ENCODE data around the gene ASTN2.

Gene ASTN2

DNA sequence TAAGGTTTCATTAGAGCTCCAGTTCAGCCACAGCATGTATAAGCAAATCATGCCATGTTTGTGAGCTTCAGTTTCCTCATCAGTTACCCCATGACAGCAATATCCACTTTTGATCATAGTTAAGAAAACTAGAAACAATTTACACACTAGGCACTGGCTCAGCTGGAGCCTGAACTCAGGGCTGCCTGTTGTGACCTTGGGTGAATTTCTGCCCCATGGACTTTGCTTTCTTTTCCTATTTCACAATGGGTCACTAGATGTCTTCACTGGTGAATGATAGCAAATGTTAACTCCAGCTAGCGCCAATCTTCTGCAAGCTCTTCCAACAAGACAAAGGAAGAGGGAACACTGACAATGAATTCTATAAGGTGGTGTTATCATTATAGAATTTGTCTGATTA is 961.1 kb downstream of the ASTN2 start:
- DNase-seq (ENCODE audit: low read depth) = no peak
- TF ChIP-seq, protein P1, sequence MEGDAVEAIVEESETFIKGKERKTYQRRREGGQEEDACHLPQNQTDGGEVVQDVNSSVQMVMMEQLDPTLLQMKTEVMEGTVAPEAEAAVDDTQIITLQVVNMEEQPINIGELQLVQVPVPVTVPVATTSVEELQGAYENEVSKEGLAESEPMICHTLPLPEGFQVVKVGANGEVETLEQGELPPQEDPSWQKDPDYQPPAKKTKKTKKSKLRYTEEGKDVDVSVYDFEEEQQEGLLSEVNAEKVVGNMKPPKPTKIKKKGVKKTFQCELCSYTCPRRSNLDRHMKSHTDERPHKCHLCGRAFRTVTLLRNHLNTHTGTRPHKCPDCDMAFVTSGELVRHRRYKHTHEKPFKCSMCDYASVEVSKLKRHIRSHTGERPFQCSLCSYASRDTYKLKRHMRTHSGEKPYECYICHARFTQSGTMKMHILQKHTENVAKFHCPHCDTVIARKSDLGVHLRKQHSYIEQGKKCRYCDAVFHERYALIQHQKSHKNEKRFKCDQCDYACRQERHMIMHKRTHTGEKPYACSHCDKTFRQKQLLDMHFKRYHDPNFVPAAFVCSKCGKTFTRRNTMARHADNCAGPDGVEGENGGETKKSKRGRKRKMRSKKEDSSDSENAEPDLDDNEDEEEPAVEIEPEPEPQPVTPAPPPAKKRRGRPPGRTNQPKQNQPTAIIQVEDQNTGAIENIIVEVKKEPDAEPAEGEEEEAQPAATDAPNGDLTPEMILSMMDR (conservative IDR thresholded peaks at IDR 0.05; ENCODE audit: low read length) = no peak
- no peak overlapping the region for H3K4me3 ChIP-seq (ENCODE audit: low read length)

- H3K4me3 ChIP-seq (ENCODE audit: low read length) = no peak overlapping the region
- no peak for DNase-seq (ENCODE audit: low read depth)
- TF ChIP-seq, protein P1 (conservative IDR thresholded peaks at IDR 0.05; ENCODE audit: low read length) = no peak
These were observed 962.2 kb downstream of the ASTN2 start for GRCh38 chr9:116452634-116453033.

GRCh38 chr9:116452227-116452626 is 962.6 kb downstream of the ASTN2 start:
- TF ChIP-seq, protein P1 (conservative IDR thresholded peaks at IDR 0.05; ENCODE audit: low read length) = no peak
- DNase-seq (ENCODE audit: low read depth) = no peak
- no peak overlapping the region for H3K4me3 ChIP-seq (ENCODE audit: low read length)

GRCh38 chr9:116451500-116452115 is 963.2 kb downstream of the ASTN2 start:
- H3K4me3 ChIP-seq (ENCODE audit: low read length) = no peak overlapping the region
- TF ChIP-seq, protein P1 (conservative IDR thresholded peaks at IDR 0.05; ENCODE audit: low read length) = no peak
- no peak for DNase-seq (ENCODE audit: low read depth)

DNA sequence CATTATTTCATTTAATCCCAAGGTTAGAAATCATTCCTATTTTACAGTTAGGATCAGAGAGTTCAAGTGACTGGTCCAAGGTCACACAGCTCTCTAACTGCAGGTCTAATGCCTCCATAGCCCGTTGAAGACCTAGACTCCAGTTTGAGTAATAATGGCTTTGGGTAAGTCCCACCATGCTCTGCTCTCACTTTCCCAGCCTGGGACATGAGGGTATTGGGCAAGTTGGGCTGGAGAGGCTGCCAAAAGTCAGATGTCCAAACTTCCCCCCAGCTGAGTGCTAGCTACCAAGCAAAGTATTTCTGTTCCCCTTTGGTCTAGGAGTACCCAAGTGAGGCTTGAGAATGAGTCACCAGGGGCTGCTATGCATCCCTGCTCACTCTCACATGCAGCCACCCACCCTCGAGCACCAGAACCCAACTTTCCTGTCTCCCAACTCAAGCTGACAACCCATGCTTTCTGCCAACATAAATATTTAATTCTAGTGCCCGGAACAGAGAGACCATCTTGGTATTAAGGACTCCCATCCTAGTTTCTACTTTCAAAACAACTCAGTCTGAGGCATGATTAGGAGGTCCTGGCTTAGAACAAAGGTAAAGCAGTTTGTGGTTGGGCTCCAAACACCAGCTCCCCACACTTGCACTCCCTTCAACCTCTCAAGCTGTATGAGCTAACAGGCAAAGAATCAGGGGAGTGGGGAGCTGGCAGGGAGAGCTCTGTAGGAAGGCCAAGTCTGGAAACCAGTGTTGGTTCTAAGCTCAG is 964.3 kb downstream of the ASTN2 start:
- DNase-seq (ENCODE audit: low read depth) = peak; percentile 55
- no peak overlapping the region for H3K4me3 ChIP-seq (ENCODE audit: low read length)
- TF ChIP-seq, protein P1 (conservative IDR thresholded peaks at IDR 0.05; ENCODE audit: low read length) = no peak

DNA sequence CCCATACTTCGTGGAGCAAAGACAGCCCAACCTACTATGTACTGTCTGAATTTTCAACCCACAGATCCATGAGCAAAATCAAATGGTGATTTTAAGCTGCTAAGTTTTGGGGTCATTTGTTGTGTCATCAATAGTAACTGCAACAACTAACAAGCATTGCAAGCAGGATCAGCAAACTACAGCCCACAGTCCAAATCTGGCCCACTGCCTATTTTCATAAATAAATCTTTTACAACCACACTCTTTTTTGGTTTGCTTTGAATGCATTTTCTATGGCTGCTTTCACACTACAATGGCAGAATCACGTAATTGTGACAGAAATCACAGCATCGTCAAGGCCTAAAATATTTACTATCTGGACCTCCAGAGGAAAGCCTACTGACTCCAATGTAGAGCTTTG is 964.9 kb downstream of the ASTN2 start:
- TF ChIP-seq, protein P1 (conservative IDR thresholded peaks at IDR 0.05; ENCODE audit: low read length) = no peak
- DNase-seq (ENCODE audit: low read depth) = no peak
- no peak overlapping the region for H3K4me3 ChIP-seq (ENCODE audit: low read length)

DNA sequence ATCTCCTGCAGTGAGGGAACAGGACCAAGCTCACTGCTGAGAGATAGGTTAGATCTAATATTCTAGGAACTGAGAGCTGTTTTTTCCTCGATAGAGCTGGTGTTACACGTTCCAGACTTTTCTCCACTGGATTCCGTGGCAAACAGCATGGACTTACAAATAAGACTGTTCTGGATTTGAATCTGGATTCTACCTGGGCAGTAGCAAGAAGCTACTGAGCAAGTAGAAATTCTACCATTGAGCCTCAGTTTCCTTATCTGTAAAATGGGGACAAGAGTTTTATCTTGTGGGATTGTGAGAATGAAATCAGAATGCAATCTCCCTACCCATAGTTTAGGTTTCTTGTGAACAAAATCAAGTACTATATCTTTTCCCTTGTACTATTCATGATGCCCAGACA is 966.4 kb downstream of the ASTN2 start:
- no peak overlapping the region for H3K4me3 ChIP-seq (ENCODE audit: low read length)
- DNase-seq (ENCODE audit: low read depth) = no peak
- TF ChIP-seq, protein P1 (conservative IDR thresholded peaks at IDR 0.05; ENCODE audit: low read length) = no peak

Data from AG10803 (cell line).